Astrocyte (in vitro differentiated cells and primary cell): ENCODE measurements around the gene GALNT18. TPM values are rescaled to one million over a fixed set of nuclear protein-coding genes. Genes with fewer than 3 reads are reported as not detected.

ENCODE experiments used
- DNase-seq: peaks from one replicate; pipeline ENCODE4 v3.0.0-alpha.2; 2010; ENCODE audit warnings: low read depth
- FAIRE-seq: peaks from 2 replicates; lab custom pipeline; 2011; peaks lifted over from hg19 to GRCh38; lab: Jason Lieb, UNC
- H2AFZ ChIP-seq: 2 replicates; pipeline ENCODE4 v1.6.0; 2012; ENCODE audit warnings: low read depth, low read length, inconsistent platforms
- H3K27ac ChIP-seq: 2 replicates; pipeline ENCODE4 v1.5.1; 2011; ENCODE audit warnings: low read depth, low read length, inconsistent platforms
- H3K27me3 ChIP-seq: 2 replicates; pipeline ENCODE4 v1.6.0; 2011; ENCODE audit warnings: low read length, inconsistent platforms; ENCODE audit not compliant: insufficient read depth
- H3K36me3 ChIP-seq: 2 replicates; pipeline ENCODE4 v1.5.1; 2011; ENCODE audit warnings: low read length, inconsistent platforms; ENCODE audit not compliant: insufficient read depth
- H3K4me1 ChIP-seq: 2 replicates; pipeline ENCODE4 v1.5.1; 2011; ENCODE audit warnings: low read length, inconsistent platforms; ENCODE audit not compliant: insufficient read depth
- H3K4me2 ChIP-seq: 2 replicates; pipeline ENCODE4 v1.6.0; 2012; ENCODE audit warnings: low read length, inconsistent platforms
- H3K4me3 ChIP-seq: 2 replicates; pipeline ENCODE4 v1.5.1; 2011; ENCODE audit warnings: low read depth, mild to moderate bottlenecking, low read length, inconsistent platforms; ENCODE audit not compliant: insufficient read depth
- H3K79me2 ChIP-seq: 2 replicates; pipeline ENCODE4 v1.6.0; 2012; ENCODE audit warnings: mild to moderate bottlenecking, low read length, inconsistent platforms; ENCODE audit not compliant: insufficient read depth
- H3K9ac ChIP-seq: 2 replicates; pipeline ENCODE4 v1.6.0; 2012; ENCODE audit warnings: mild to moderate bottlenecking, low read length, inconsistent platforms
- H3K9me3 ChIP-seq: 2 replicates; pipeline ENCODE4 v1.5.1; 2012; ENCODE audit warnings: low read depth, mild to moderate bottlenecking, low read length, inconsistent platforms; ENCODE audit not compliant: insufficient read depth
- H4K20me1 ChIP-seq: 2 replicates; pipeline ENCODE4 v1.6.0; 2012; ENCODE audit warnings: low read length, inconsistent platforms; ENCODE audit not compliant: insufficient read depth
- H3K27ac Mint-ChIP-seq: one replicate; pipeline ENCODE4 v1.8.0; 2021; ENCODE audit warnings: mild to moderate bottlenecking, mixed read lengths; ENCODE audit not compliant: unreplicated experiment
- H3K27me3 Mint-ChIP-seq: one replicate; pipeline ENCODE4 v1.8.0; 2021; ENCODE audit warnings: low read depth, mixed read lengths; ENCODE audit not compliant: unreplicated experiment
- H3K36me3 Mint-ChIP-seq: one replicate; pipeline ENCODE4 v1.8.0; 2021; ENCODE audit warnings: low read depth, mixed read lengths; ENCODE audit not compliant: unreplicated experiment
- H3K4me1 Mint-ChIP-seq: one replicate; pipeline ENCODE4 v1.8.0; 2021; ENCODE audit warnings: low read depth, mixed read lengths; ENCODE audit not compliant: unreplicated experiment
- H3K4me3 Mint-ChIP-seq: one replicate; pipeline ENCODE4 v1.8.0; 2021; ENCODE audit warnings: mild to moderate bottlenecking, moderate library complexity, mixed read lengths; ENCODE audit not compliant: unreplicated experiment
- H3K9me3 Mint-ChIP-seq: one replicate; pipeline ENCODE4 v1.8.0; 2021; ENCODE audit warnings: mild to moderate bottlenecking, mixed read lengths; ENCODE audit not compliant: unreplicated experiment
- EZH2 ChIP-seq: IDR thresholded peaks from 2 replicates; pipeline ENCODE4 v1.6.1; 2012; ENCODE audit warnings: mild to moderate bottlenecking, low read length, inconsistent platforms; ENCODE audit not compliant: insufficient read depth
- total RNA-seq: library from RNA; stranded (reverse); gene quantifications from 2 replicates; pipeline ENCODE4 v1.2.1, GENCODE V29; 2021
- TF ChIP-seq, protein P1 (sequence below): IDR thresholded peaks from 2 replicates; pipeline ENCODE4 v1.5.1; 2011; ENCODE audit warnings: low read depth, mild to moderate bottlenecking, inconsistent platforms, low read length, moderate library complexity; ENCODE audit not compliant: insufficient read depth

The GALNT18 gene
- total RNA-seq, 1 donor from 2014 or later: 6.5 TPM

DNA sequence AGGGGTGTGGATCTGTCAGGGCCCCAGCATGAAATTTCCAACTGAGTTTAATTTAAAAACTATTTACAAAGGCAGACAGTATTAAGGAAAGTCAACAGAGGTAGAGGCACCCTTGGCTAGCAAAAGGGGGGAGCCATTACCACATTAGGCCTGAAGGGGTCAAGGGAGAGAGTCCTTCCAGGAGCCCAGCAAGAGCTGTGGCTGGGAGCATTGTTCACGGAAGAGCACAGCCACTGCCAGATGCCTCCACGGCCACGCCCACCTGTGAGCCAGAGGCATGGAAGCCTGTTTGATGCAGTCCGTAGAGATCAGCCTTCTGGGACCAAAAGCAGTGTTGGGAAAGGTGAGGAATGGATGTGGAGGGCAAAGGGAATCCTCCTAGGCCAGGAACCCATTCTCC, 102.6 kb downstream of the GALNT18 start:
- TF ChIP-seq, protein P1, sequence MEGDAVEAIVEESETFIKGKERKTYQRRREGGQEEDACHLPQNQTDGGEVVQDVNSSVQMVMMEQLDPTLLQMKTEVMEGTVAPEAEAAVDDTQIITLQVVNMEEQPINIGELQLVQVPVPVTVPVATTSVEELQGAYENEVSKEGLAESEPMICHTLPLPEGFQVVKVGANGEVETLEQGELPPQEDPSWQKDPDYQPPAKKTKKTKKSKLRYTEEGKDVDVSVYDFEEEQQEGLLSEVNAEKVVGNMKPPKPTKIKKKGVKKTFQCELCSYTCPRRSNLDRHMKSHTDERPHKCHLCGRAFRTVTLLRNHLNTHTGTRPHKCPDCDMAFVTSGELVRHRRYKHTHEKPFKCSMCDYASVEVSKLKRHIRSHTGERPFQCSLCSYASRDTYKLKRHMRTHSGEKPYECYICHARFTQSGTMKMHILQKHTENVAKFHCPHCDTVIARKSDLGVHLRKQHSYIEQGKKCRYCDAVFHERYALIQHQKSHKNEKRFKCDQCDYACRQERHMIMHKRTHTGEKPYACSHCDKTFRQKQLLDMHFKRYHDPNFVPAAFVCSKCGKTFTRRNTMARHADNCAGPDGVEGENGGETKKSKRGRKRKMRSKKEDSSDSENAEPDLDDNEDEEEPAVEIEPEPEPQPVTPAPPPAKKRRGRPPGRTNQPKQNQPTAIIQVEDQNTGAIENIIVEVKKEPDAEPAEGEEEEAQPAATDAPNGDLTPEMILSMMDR: no peak
- TF ChIP-seq EZH2: no peak
- no peak overlapping the region for H3K9ac ChIP-seq
- H3K27ac ChIP-seq: no peak overlapping the region
- no peak overlapping the region for H3K4me3 ChIP-seq
- no peaks in the 10 kb centered on the region for H3K9me3 ChIP-seq
- H3K36me3 ChIP-seq: no peaks in the 10 kb centered on the region
- peaks cover 5% of the 10 kb centered on the region for H3K27me3 ChIP-seq
- Mint-ChIP-seq H3K36me3 (no peaks in the 10 kb centered on the region), H3K9me3 (no peaks in the 10 kb centered on the region), H3K27me3 (peaks cover 32% of the 10 kb centered on the region), H3K4me1 (peaks cover 3% of the 10 kb centered on the region), H3K27ac (no peak overlapping the region), H3K4me3 (no peak overlapping the region)
- no peaks in the 10 kb centered on the region for H3K79me2 ChIP-seq
- DNase-seq (no peak), FAIRE-seq (no peak)
- no peaks in the 10 kb centered on the region for H4K20me1 ChIP-seq
- H3K4me2 ChIP-seq: no peak overlapping the region
- no peaks in the 10 kb centered on the region for H3K4me1 ChIP-seq
- no peak overlapping the region for H2AFZ ChIP-seq

- Mint-ChIP-seq H3K36me3 (no peaks in the 10 kb centered on the region), H3K4me3 (no peak overlapping the region), H3K27me3 (peaks cover 11% of the 10 kb centered on the region), H3K4me1 (peaks cover 16% of the 10 kb centered on the region), H3K27ac (no peak overlapping the region), H3K9me3 (no peaks in the 10 kb centered on the region)
- H4K20me1 ChIP-seq: no peaks in the 10 kb centered on the region
- H3K36me3 ChIP-seq: no peaks in the 10 kb centered on the region
- H3K4me2 ChIP-seq: no peak overlapping the region
- TF ChIP-seq EZH2: no peak
- TF ChIP-seq, protein P1: no peak
- H3K9ac ChIP-seq: no peak overlapping the region
- H2AFZ ChIP-seq: no peak overlapping the region
- no peak for DNase-seq
- H3K79me2 ChIP-seq: no peaks in the 10 kb centered on the region
- H3K27me3 ChIP-seq: peaks cover 5% of the 10 kb centered on the region
- H3K4me1 ChIP-seq: no peaks in the 10 kb centered on the region
- no peak overlapping the region for H3K27ac ChIP-seq
- H3K4me3 ChIP-seq: no peak overlapping the region
- H3K9me3 ChIP-seq: no peaks in the 10 kb centered on the region
- no peak for FAIRE-seq
These were observed 107.6 kb downstream of the GALNT18 start for GRCh38 chr11:11514246-11514645.

DNA sequence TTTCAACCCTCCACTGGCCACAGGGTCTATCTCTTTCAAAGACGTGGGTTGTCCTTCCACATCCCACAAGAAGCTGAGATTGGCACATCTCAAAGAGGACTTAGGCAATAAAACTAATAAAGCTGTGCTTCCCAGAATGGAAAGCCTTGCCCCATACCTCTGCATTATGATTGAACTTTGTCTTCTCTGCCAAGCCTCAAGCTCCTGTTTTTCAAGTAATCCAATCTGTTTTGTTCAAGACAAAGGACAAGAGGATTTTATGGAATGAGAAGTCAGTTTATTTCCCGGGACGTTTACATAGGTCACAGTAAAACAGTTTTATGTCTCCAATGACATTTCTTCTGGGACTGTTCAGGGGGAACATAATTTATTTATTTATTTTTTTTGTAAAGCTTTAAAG, 108.4 kb downstream of the GALNT18 start:
- Mint-ChIP-seq H3K4me3 (no peak overlapping the region), H3K4me1 (peaks cover 16% of the 10 kb centered on the region), H3K36me3 (no peaks in the 10 kb centered on the region), H3K27me3 (peaks cover 9% of the 10 kb centered on the region), H3K9me3 (no peaks in the 10 kb centered on the region), H3K27ac (no peak overlapping the region)
- no peak for DNase-seq
- Histone ChIP-seq H3K9ac (no peak overlapping the region), H3K9me3 (no peaks in the 10 kb centered on the region), H2AFZ (no peak overlapping the region), H3K4me3 (no peak overlapping the region), H3K27me3 (peaks cover 8% of the 10 kb centered on the region), H4K20me1 (no peaks in the 10 kb centered on the region), H3K79me2 (no peaks in the 10 kb centered on the region), H3K36me3 (no peaks in the 10 kb centered on the region), H3K27ac (no peak overlapping the region), H3K4me1 (no peaks in the 10 kb centered on the region), H3K4me2 (no peak overlapping the region)
- FAIRE-seq: no peak
- TF ChIP-seq, protein P1: no peak
- no peak for TF ChIP-seq EZH2
